Colonic mucosa (tissue), 4 donors: ENCODE measurements around the gene CREB3L1. TPM values are rescaled to one million over a fixed set of nuclear protein-coding genes. Genes with fewer than 3 reads are reported as not detected.

Experiments used
- DNase-seq: peaks from one replicate; pipeline ENCODE4 v3.0.0-alpha.2; 2020
- H3K27ac ChIP-seq: fragments of 200-600 bp; one replicate; pipeline ENCODE4 v1.8.0; 2021
- H3K27me3 ChIP-seq: fragments of 200-600 bp; one replicate; pipeline ENCODE4 v1.8.0; 2021
- H3K36me3 ChIP-seq: fragments of 200-600 bp; one replicate; pipeline ENCODE4 v1.8.0; 2021
- H3K4me1 ChIP-seq: fragments of 200-600 bp; one replicate; pipeline ENCODE4 v1.8.0; 2021; ENCODE audit warnings: mild to moderate bottlenecking
- H3K4me3 ChIP-seq: fragments of 200-600 bp; one replicate; pipeline ENCODE4 v1.8.0; 2021
- H3K9ac ChIP-seq, 2 donors: one replicate each; pipeline ENCODE4 v1.7.0; 2013; ENCODE audit warnings: control low read depth in 2 of 2, low read depth in 2 of 2, low read length in 2 of 2
- H3K9me3 ChIP-seq: fragments of 200-600 bp; one replicate; pipeline ENCODE4 v1.8.0; 2021
- CTCF ChIP-seq: fragments of 200-600 bp; IDR thresholded peaks from one replicate; pipeline ENCODE4 v1.8.0; 2022; ENCODE audit warnings: antibody characterized with exemption, mild to moderate bottlenecking
- intact Hi-C: fragments of 100-400 bp; cut with DNase I; formaldehyde crosslinking; loops from one replicate; pipeline ENCODE4 v1.14.1; 2022
- total RNA-seq, 2 donors: library from RNA; stranded (reverse); fragmentation: NEBNext Ultra II Directional in 1 of 2; extraction: Animal tissue kit (Norgen Biotek cat#: 25700) in 1 of 2; gene quantifications; one replicate each; pipeline ENCODE4 v1.2.1, GENCODE V29; 2021
- donor health status: healthy.
- donor health status: DM: no; HTN: no; CAD: no.
- donor health status: DM: no; HTN: no; CAD: no.

Gene CREB3L1
- total RNA-seq, 2 donors from 2014 or later, result 143 to 150 TPM

GRCh38 chr11:46271875-46272815 is 5.3 kb upstream of the CREB3L1 start:
- H3K27me3 ChIP-seq, result no peaks in the 10 kb centered on the region
- peak; percentile 70 for DNase-seq
- H3K9me3 ChIP-seq, result no peaks in the 10 kb centered on the region
- no peak for TF ChIP-seq CTCF
- H3K4me1 ChIP-seq, result peaks cover 21% of the 10 kb centered on the region
- H3K27ac ChIP-seq, result peak overlapping the region; percentile 92
- no peak overlapping the region for H3K4me3 ChIP-seq
- intact Hi-C loops, result no loop called here
- H3K9ac ChIP-seq, result peak overlapping the region in 1 of 2 donors; percentile 81
- H3K36me3 ChIP-seq, result no peaks in the 10 kb centered on the region

DNA sequence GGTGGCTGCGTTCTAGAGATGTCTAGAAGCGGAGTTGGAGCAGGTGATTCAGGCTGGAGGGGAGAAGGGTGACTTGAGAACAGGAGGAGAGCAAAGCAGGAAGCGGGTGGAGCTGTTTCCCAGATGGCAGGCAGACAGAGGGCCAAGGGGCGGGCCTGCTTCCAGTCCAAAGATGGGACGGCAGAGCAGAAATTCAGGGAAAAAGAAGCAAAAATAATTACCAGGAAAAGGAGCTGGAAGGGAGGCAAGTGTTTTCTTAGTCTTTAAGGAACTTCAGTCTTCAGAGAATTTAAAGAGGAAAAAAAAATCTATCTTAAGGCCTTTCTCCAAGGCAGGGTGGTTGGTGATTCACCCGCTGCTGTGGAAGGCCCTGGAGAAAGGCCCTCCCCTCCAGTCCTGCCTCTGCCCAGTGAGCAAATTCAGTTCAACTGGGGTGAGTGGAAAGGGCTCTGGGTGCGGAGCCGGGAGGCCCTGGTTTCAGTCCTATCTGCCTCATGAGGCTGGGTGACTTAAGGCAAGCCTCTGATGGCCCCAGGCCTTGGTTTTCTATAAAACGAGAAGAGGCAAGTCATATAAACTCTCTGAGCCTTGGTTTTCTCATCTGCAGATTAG is 4.5 kb upstream of the CREB3L1 start:
- peak overlapping the region in 1 of 2 donors; percentile 81 for H3K9ac ChIP-seq
- peak overlapping the region; percentile 92 for H3K27ac ChIP-seq
- no peaks in the 10 kb centered on the region for H3K36me3 ChIP-seq
- H3K27me3 ChIP-seq, result no peaks in the 10 kb centered on the region
- peaks cover 21% of the 10 kb centered on the region for H3K4me1 ChIP-seq
- DNase-seq, result peak; percentile 84
- TF ChIP-seq CTCF, result no peak
- H3K4me3 ChIP-seq, result no peak overlapping the region
- intact Hi-C loops, result no loop called here
- no peaks in the 10 kb centered on the region for H3K9me3 ChIP-seq

DNA sequence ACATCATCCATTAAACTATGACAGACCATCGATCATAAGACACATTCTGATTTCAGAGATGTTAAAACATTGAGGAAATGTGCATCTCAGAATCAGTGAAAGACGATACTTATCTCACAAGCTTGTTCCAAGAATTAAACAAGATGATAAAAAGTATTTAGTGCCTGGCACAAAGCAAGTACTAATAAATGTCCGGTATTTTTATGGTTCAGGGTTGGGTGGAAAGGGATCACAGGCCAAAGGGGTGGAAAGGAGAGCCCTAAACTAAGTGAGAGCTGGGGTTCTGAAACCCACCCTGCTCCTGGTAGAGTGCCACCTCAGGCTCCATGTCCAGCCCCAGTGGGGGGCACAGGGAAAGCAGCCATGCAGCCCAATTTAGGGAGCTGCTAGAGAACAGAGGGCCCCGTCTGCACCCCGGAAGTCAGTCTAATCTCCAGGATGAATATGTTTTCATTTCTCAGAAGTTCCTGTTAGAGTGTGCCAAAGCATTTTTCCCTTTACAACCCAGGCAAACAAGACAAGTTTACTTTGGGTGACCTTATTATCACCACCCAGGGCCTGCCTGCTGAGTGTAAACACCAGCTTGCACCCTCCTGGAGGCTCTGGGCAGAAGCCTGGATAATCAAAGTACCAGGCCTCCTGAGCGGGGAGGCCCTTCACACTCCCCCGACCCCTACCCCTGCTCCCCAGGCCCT is 3.8 kb upstream of the CREB3L1 start:
- peak overlapping the region; percentile 92 for H3K27ac ChIP-seq
- peaks cover 21% of the 10 kb centered on the region for H3K4me1 ChIP-seq
- DNase-seq, result peak; percentile 80
- no peaks in the 10 kb centered on the region for H3K27me3 ChIP-seq
- intact Hi-C loops, result no loop called here
- no peak overlapping the region for H3K4me3 ChIP-seq
- peak overlapping the region in 1 of 2 donors; percentile 81 for H3K9ac ChIP-seq
- H3K36me3 ChIP-seq, result no peaks in the 10 kb centered on the region
- no peak for TF ChIP-seq CTCF
- H3K9me3 ChIP-seq, result no peaks in the 10 kb centered on the region

DNA sequence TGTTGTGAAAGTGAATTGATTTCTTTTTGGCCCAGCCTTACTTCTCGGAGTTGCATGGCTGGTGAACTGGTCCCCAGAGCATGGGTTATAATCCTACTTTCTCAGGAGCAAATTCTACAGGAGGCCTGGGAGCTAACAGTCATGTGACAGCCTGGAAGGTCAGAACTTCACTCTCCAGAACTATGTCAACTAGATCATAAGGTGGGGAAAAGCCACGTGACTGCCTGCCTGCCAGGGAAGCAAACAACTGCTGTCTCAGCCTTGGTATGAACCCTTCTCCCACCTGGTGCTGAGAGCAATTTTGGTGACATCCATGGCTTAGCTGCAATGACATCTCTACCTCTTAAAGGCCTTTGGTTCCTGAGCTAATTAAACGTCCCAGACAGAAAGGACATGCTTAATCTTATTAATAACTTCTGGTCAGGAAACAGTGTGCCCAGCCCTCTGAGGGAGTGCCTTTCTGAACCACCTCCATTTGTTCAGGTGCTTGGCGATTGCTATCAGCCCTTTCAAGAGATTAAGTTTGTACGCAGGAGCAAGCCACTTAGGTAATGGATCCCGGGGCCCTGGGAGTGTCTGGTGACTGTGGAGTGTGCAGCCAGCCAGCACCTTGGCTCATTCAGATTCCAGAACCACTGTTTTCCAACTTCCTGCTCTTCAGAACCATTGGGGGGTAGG is 1.4 kb upstream of the CREB3L1 start:
- peak overlapping the region; percentile 92 for H3K27ac ChIP-seq
- H3K9ac ChIP-seq, result peak overlapping the region in 1 of 2 donors; percentile 81
- TF ChIP-seq CTCF, result no peak
- intact Hi-C loops, result no loop called here
- no peaks in the 10 kb centered on the region for H3K36me3 ChIP-seq
- no peaks in the 10 kb centered on the region for H3K9me3 ChIP-seq
- H3K4me3 ChIP-seq, result no peak overlapping the region
- no peaks in the 10 kb centered on the region for H3K27me3 ChIP-seq
- peak; percentile 91 for DNase-seq
- H3K4me1 ChIP-seq, result peaks cover 21% of the 10 kb centered on the region

DNA sequence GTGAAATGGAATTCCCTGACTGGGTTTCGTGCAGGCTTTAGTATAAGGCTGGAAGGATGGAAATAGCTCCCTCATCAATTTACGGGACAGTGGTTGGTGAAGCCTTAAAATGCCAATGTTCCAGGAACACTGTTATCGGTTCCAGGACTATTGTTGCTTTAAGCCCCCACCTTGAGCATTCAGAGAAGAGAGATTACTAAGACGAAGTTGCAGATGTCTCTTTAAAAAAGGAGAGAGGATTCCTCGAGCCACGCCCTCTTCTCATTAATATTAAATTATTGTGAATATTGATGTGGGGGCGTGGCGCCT is 195 bp upstream of the CREB3L1 start:
- peak overlapping the region; percentile 72 for H3K4me3 ChIP-seq
- peak overlapping the region; percentile 71 to 96 for H3K9ac ChIP-seq
- TF ChIP-seq CTCF, result no peak
- no peaks in the 10 kb centered on the region for H3K36me3 ChIP-seq
- intact Hi-C loops, result no loop called here
- DNase-seq, result no peak
- no peaks in the 10 kb centered on the region for H3K9me3 ChIP-seq
- peaks cover 19% of the 10 kb centered on the region for H3K4me1 ChIP-seq
- H3K27me3 ChIP-seq, result no peaks in the 10 kb centered on the region
- peak overlapping the region; percentile 92 for H3K27ac ChIP-seq
